Measurements from ENCODE around the gene NUP210.
"Not testable (repeated sequence)": the region's sequence is repeated elsewhere in the genome, so short reads cannot be mapped to it uniquely, and the experiment has no call there.

The NUP210 gene

GRCh38 chr3:13429631-13430291 lies 9.6 kb upstream of the NUP210 start:
- ATAC-seq, result no peak
- DNase-seq, result no peak

GRCh38 chr3:13428678-13429077 lies 8.6 kb upstream of the NUP210 start:
- DNase-seq, ATAC-seq: not testable (repeated sequence)

- DNase-seq (no peak), ATAC-seq (peak; percentile 48)
Observed at GRCh38 chr3:13427662-13428603, 7.8 kb upstream of the NUP210 start.

- ATAC-seq (no peak), DNase-seq (no peak)
Observed at GRCh38 chr3:13426591-13426990, 6.5 kb upstream of the NUP210 start.

GRCh38 chr3:13425689-13426088 lies 5.6 kb upstream of the NUP210 start:
- DNase-seq (no peak), ATAC-seq (no peak)

GRCh38 chr3:13424865-13425617 lies 4.9 kb upstream of the NUP210 start:
- no peak for DNase-seq
- ATAC-seq, result no peak

GRCh38 chr3:13424141-13424844 lies 4.2 kb upstream of the NUP210 start:
- DNase-seq (no peak), ATAC-seq (no peak)

GRCh38 chr3:13420831-13421765 lies 976 bp upstream of the NUP210 start:
- ATAC-seq, result peak; percentile 74
- DNase-seq, result peak; percentile 78

- ATAC-seq, result peak; percentile 34
- DNase-seq, result peak; percentile 59
Observed at GRCh38 chr3:13419505-13420044, 547 bp downstream of the NUP210 start.

GRCh38 chr3:13417166-13417947 lies 2.8 kb downstream of the NUP210 start:
- no peak for ATAC-seq
- no peak for DNase-seq

GRCh38 chr3:13415997-13416793 lies 3.9 kb downstream of the NUP210 start:
- ATAC-seq (no peak), DNase-seq (peak; percentile 55)

GRCh38 chr3:13415236-13415986 lies 4.7 kb downstream of the NUP210 start:
- DNase-seq (peak; percentile 19), ATAC-seq (no peak)

- peak; percentile 87 for ATAC-seq
- peak; percentile 77 for DNase-seq
Observed at GRCh38 chr3:13414040-13414729, 5.9 kb downstream of the NUP210 start.

GRCh38 chr3:13411186-13411860 lies 8.8 kb downstream of the NUP210 start:
- ATAC-seq, result no peak

GRCh38 chr3:13408890-13409289 lies 11.2 kb downstream of the NUP210 start:
- ATAC-seq (no peak), DNase-seq (no peak)

More at GRCh38 chr3:13411186-13411860, 8.8 kb downstream of the NUP210 start:
- DNase-seq, result no peak

- ATAC-seq, result no peak
Observed at GRCh38 chr3:13407926-13408325, 12.2 kb downstream of the NUP210 start.

GRCh38 chr3:13407475-13407874 lies 12.6 kb downstream of the NUP210 start:
- DNase-seq (no peak), ATAC-seq (no peak)

More at GRCh38 chr3:13407926-13408325, 12.2 kb downstream of the NUP210 start:
- no peak for DNase-seq

Measured in stimulated activated naive CD8-positive, alpha-beta T cell treated with anti-CD3 and anti-CD28 coated beads, Interleukin-15, Interleukin-2, amounts not matched to agents 100 U/mL and 50 U/mL, for 24 hours (primary cell).